Lower leg skin (tissue), 4 donors: ENCODE results near the gene SPRED2. TPM values are rescaled to one million over a fixed set of nuclear protein-coding genes. Genes with fewer than 3 reads are reported as not detected.

ENCODE experiments used
- DNase-seq, 2 donors: peaks; one replicate each; pipeline ENCODE4 v3.0.0-alpha.2; 2019; ENCODE audit warnings: low spot score in 2 of 2
- H3K4me3 ChIP-seq: fragments of 200-600 bp; sonication (generic); 2 replicates; pipeline ENCODE4 v1.5.1; 2017; ENCODE audit warnings: mild to moderate bottlenecking, low read depth; ENCODE audit not compliant: poor library complexity, severe bottlenecking
- POLR2A ChIP-seq, 2 donors: fragments of 450-650 bp; IDR thresholded peaks; one replicate each; pipeline ENCODE4 v1.6.1; 2016 to 2017; ENCODE audit warnings: antibody characterized with exemption in 2 of 2, mild to moderate bottlenecking in 1 of 2, moderate library complexity in 1 of 2
- WGBS, 2 donors: methylation state at CpG; one replicate each; pipeline ENCODE4 v1.1.5; 2018; 5-methylcytosine and 5-hydroxymethylcytosine counted together
- intact Hi-C: fragments of 100-400 bp; cut with DNase I; formaldehyde crosslinking; loops from one replicate; pipeline ENCODE4 v1.15.0; 2023; ENCODE audit warnings: low total_unique reads
- total RNA-seq, 4 donors: library from RNA; depleted of rRNA; stranded (reverse); fragments of >200 nt; gene quantifications; one replicate each; pipeline ENCODE4 v1.1.0, GENCODE V29; 2016
- TF ChIP-seq, protein P1 (sequence below), 3 donors: fragments of 450-650 bp; IDR thresholded peaks; one replicate each; pipeline ENCODE4 v1.5.1; 2016; ENCODE audit warnings: antibody characterized with exemption in 3 of 3, mild to moderate bottlenecking in 3 of 3, moderate library complexity in 2 of 3

The SPRED2 gene
- total RNA-seq, 4 donors from 2014 or later, result 14.5 to 21.7 (median 16.6) TPM

GRCh38 chr2:65369574-65369973 lies 62.8 kb downstream of the SPRED2 start:
- intact Hi-C loops, result no loop called here
- TF ChIP-seq POLR2A (IDR thresholded peaks at IDR 0.05), result no peak
- TF ChIP-seq, protein P1, sequence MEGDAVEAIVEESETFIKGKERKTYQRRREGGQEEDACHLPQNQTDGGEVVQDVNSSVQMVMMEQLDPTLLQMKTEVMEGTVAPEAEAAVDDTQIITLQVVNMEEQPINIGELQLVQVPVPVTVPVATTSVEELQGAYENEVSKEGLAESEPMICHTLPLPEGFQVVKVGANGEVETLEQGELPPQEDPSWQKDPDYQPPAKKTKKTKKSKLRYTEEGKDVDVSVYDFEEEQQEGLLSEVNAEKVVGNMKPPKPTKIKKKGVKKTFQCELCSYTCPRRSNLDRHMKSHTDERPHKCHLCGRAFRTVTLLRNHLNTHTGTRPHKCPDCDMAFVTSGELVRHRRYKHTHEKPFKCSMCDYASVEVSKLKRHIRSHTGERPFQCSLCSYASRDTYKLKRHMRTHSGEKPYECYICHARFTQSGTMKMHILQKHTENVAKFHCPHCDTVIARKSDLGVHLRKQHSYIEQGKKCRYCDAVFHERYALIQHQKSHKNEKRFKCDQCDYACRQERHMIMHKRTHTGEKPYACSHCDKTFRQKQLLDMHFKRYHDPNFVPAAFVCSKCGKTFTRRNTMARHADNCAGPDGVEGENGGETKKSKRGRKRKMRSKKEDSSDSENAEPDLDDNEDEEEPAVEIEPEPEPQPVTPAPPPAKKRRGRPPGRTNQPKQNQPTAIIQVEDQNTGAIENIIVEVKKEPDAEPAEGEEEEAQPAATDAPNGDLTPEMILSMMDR (IDR thresholded peaks at IDR 0.05), result no peak
- DNase-seq, result no peak
- 79 to 84% methylated on average over 2 of the region's 2 CpGs for WGBS, 2 donors
- H3K4me3 ChIP-seq, result no peak overlapping the region

- intact Hi-C loops, result no loop called here
- 91 to 96% methylated on average over 1 of the region's 1 CpG for WGBS, 2 donors
- no peak for DNase-seq
Observed at GRCh38 chr2:65368468-65368867, 63.9 kb downstream of the SPRED2 start.

GRCh38 chr2:65367524-65367923 lies 64.9 kb downstream of the SPRED2 start:
- WGBS, 2 donors, result 10 to 31% methylated on average over 4 of the region's 4 CpGs
- TF ChIP-seq POLR2A (IDR thresholded peaks at IDR 0.05), result no peak
- TF ChIP-seq, protein P1 (IDR thresholded peaks at IDR 0.05), result no peak
- intact Hi-C loops, result no loop called here
- DNase-seq, result peak in 1 of 2 donors; percentile 49
- H3K4me3 ChIP-seq, result no peak overlapping the region

More at GRCh38 chr2:65368468-65368867, 63.9 kb downstream of the SPRED2 start:
- H3K4me3 ChIP-seq, result no peak overlapping the region
- no peak for TF ChIP-seq POLR2A (IDR thresholded peaks at IDR 0.05)
- TF ChIP-seq, protein P1 (IDR thresholded peaks at IDR 0.05), result no peak

DNA sequence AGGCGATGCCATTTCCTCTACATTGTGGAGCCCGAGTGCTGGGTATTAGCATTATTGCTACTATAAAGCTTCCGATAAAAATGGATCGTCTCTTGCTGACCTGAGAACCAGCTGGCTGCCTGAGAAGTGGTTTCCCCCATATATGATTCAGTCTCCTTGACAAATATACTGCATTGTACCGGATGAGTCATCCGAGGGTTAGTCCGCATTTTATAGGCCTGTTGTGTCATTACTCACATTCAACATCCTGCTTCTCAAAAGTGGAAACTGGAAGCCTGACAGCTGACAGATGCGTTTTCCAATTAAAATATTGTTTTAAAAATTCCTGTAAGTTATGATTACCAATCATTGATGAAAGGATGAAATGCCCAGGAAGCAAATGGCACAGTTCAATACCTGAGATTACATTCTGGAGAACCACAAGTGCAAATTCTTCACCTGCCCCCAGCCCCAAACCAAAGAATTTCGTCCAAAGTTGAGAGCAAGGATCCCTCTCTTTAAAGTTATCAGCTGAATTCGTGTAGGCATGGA lies 65.7 kb downstream of the SPRED2 start:
- TF ChIP-seq, protein P1 (IDR thresholded peaks at IDR 0.05), result no peak
- no peak for TF ChIP-seq POLR2A (IDR thresholded peaks at IDR 0.05)
- 22 to 26% methylated on average over 10 of the region's 10 CpGs for WGBS, 2 donors
- peak in 1 of 2 donors; percentile 36 for DNase-seq

GRCh38 chr2:65364986-65365733 lies 67.2 kb downstream of the SPRED2 start:
- no peak overlapping the region for H3K4me3 ChIP-seq
- 61 to 64% methylated on average over 2 of the region's 2 CpGs for WGBS, 2 donors

More for the DNA sequence above, 65.7 kb downstream of the SPRED2 start:
- H3K4me3 ChIP-seq, result no peak overlapping the region
- intact Hi-C loops, result no loop called here

More at GRCh38 chr2:65364986-65365733, 67.2 kb downstream of the SPRED2 start:
- intact Hi-C loops, result no loop called here
- TF ChIP-seq POLR2A (IDR thresholded peaks at IDR 0.05), result no peak
- TF ChIP-seq, protein P1 (IDR thresholded peaks at IDR 0.05), result no peak
- DNase-seq, result no peak
